CD14-positive monocyte (primary cell): ENCODE results near the gene KCNC1. TPM values are rescaled to one million over a fixed set of nuclear protein-coding genes. Genes with fewer than 3 reads are reported as not detected.

Source experiments
- DNase-seq, 3 donors: peaks; one replicate each; pipeline ENCODE4 v3.0.0-alpha.2; 2011 to 2022
- H2AFZ ChIP-seq: 2 replicates; pipeline ENCODE4 v1.6.0; 2012; ENCODE audit warnings: mild to moderate bottlenecking, low read depth, low read length, inconsistent platforms; ENCODE audit not compliant: insufficient read depth, poor library complexity, severe bottlenecking
- H3K27ac ChIP-seq, 2 donors: 1 replicate in 1 of 2; 2 replicates in 1 of 2; pipeline ENCODE4 v1.5.1; 2012 to 2013; ENCODE audit warnings: low read length in 2 of 2, control low read depth in 1 of 2, inconsistent platforms in 1 of 2, low read depth in 1 of 2, mild to moderate bottlenecking in 1 of 2
- H3K27me3 ChIP-seq, 2 donors: one replicate each; pipeline versions ENCODE4 v1.6.0 to v1.6.1; 2011 to 2013; ENCODE audit warnings: low read length in 2 of 2; ENCODE audit not compliant: control insufficient read depth in 2 of 2, insufficient read depth in 2 of 2
- H3K36me3 ChIP-seq, 2 donors: replicated peaks in 1 of 2; 1 replicate in 1 of 2; 2 replicates in 1 of 2; pipeline versions ENCODE4 v1.5.1 to v1.6.1; 2012 to 2013; ENCODE audit warnings: low read length in 2 of 2, control low read depth in 1 of 2, inconsistent platforms in 1 of 2, mild to moderate bottlenecking in 1 of 2; ENCODE audit not compliant: insufficient read depth in 2 of 2, control insufficient read depth in 1 of 2
- H3K4me1 ChIP-seq, 2 donors: 1 replicate in 1 of 2; 2 replicates in 1 of 2; pipeline versions ENCODE4 v1.5.1 to v1.6.1; 2012 to 2013; ENCODE audit warnings: low read length in 2 of 2, control low read depth in 1 of 2, inconsistent platforms in 1 of 2, mild to moderate bottlenecking in 1 of 2, moderate library complexity in 1 of 2; ENCODE audit not compliant: insufficient read depth in 2 of 2, control insufficient read depth in 1 of 2
- H3K4me2 ChIP-seq: replicated peaks from 2 replicates; pipeline ENCODE3; 2012; ENCODE audit warnings: low read length, moderate library complexity, mild to moderate bottlenecking; ENCODE audit not compliant: poor library complexity, severe bottlenecking; ENCODE audit errors: extremely low read depth
- H3K4me3 ChIP-seq, 3 experiments: fragments of 200-600 bp in 1 of 3; sonication (generic) in 1 of 3; replicated peaks in 1 of 3; 1 replicate in 2 of 3; 2 replicates in 1 of 3; pipeline ENCODE4 v1.5.1; 2011 to 2013; ENCODE audit warnings: low read length in 3 of 3, mild to moderate bottlenecking in 3 of 3, control low read depth in 2 of 3, low read depth in 2 of 3, inconsistent platforms in 1 of 3, moderate library complexity in 1 of 3
- H3K79me2 ChIP-seq: 2 replicates; pipeline ENCODE4 v1.6.0; 2012; ENCODE audit warnings: mild to moderate bottlenecking, control low read depth, inconsistent platforms, low read length, moderate library complexity; ENCODE audit not compliant: insufficient read depth
- H3K9ac ChIP-seq: 2 replicates; pipeline ENCODE4 v1.6.0; 2017; ENCODE audit warnings: low read length, mild to moderate bottlenecking; ENCODE audit not compliant: insufficient read depth, poor library complexity, severe bottlenecking
- H3K9me3 ChIP-seq, 2 donors: replicated peaks in 1 of 2; 1 replicate in 1 of 2; 2 replicates in 1 of 2; pipeline versions ENCODE4 v1.5.1 to v1.6.1; 2012 to 2013; ENCODE audit warnings: low read length in 2 of 2, control low read depth in 1 of 2; ENCODE audit not compliant: control insufficient read depth in 1 of 2, insufficient read depth in 1 of 2
- H4K20me1 ChIP-seq: 2 replicates; pipeline ENCODE4 v1.6.0; 2012; ENCODE audit warnings: mild to moderate bottlenecking, low read length, control low read depth, moderate library complexity; ENCODE audit not compliant: insufficient read depth
- H3K27ac Mint-ChIP-seq, 7 donors: one replicate each; pipeline ENCODE4 v1.8.0; 2020; ENCODE audit warnings: mild to moderate bottlenecking in 7 of 7, mixed read lengths in 7 of 7, moderate library complexity in 6 of 7, inconsistent platforms in 2 of 7
- H3K27me3 Mint-ChIP-seq, 3 donors: one replicate each; pipeline ENCODE4 v1.8.0; 2021 to 2022; ENCODE audit warnings: low read depth in 3 of 3, mild to moderate bottlenecking in 3 of 3, mixed read lengths in 3 of 3, moderate library complexity in 3 of 3, inconsistent platforms in 1 of 3
- H3K36me3 Mint-ChIP-seq, 2 donors: one replicate each; pipeline ENCODE4 v1.8.0; 2020; ENCODE audit warnings: mixed read lengths in 2 of 2, inconsistent platforms in 1 of 2, mild to moderate bottlenecking in 1 of 2
- H3K4me1 Mint-ChIP-seq: one replicate; pipeline ENCODE4 v1.8.0; 2020; ENCODE audit warnings: mild to moderate bottlenecking, mixed read lengths
- H3K4me3 Mint-ChIP-seq, 2 donors: one replicate each; pipeline ENCODE4 v1.8.0; 2020; ENCODE audit warnings: mild to moderate bottlenecking in 2 of 2, mixed read lengths in 2 of 2, moderate library complexity in 1 of 2
- H3K9me3 Mint-ChIP-seq, 7 donors: one replicate each; pipeline ENCODE4 v1.8.0; 2020 to 2022; ENCODE audit warnings: mixed read lengths in 7 of 7, mild to moderate bottlenecking in 6 of 7, moderate library complexity in 6 of 7, inconsistent platforms in 2 of 7
- WGBS: methylation state at CpG from one replicate; pipeline ENCODE4 v1.1.5; 2013; ENCODE audit warnings: missing lambda C conversion rate; ENCODE audit not compliant: insufficient coverage; 5-methylcytosine and 5-hydroxymethylcytosine counted together
- intact Hi-C, 2 donors: fragments of 100-400 bp; cut with micrococcal nuclease; formaldehyde crosslinking; loops; one replicate each; pipeline versions ENCODE4 v1.15.0 to v1.15.1; 2023
- polyA plus RNA-seq, 3 donors: library from polyadenylated mRNA; depleted of rRNA in 1 of 3; unstranded in 2 of 3; stranded (reverse) in 1 of 3; fragments of 300-500 nt in 2 of 3; fragments of >200 nt in 1 of 3; fragmentation: Illumina TruSeq in 2 of 3; gene quantifications; 1 replicate in 2 of 3; 2 replicates in 1 of 3; pipeline ENCODE4 v1.2.3, GENCODE V29; 2012 to 2021
- TF ChIP-seq, protein P1 (sequence below): fragments of 200-600 bp; IDR thresholded peaks from one replicate; pipeline ENCODE4 v1.8.0; 2022; ENCODE audit warnings: antibody characterized with exemption, mild to moderate bottlenecking

KCNC1 gene
- polyA plus RNA-seq, 3 donors: not detected

DNA sequence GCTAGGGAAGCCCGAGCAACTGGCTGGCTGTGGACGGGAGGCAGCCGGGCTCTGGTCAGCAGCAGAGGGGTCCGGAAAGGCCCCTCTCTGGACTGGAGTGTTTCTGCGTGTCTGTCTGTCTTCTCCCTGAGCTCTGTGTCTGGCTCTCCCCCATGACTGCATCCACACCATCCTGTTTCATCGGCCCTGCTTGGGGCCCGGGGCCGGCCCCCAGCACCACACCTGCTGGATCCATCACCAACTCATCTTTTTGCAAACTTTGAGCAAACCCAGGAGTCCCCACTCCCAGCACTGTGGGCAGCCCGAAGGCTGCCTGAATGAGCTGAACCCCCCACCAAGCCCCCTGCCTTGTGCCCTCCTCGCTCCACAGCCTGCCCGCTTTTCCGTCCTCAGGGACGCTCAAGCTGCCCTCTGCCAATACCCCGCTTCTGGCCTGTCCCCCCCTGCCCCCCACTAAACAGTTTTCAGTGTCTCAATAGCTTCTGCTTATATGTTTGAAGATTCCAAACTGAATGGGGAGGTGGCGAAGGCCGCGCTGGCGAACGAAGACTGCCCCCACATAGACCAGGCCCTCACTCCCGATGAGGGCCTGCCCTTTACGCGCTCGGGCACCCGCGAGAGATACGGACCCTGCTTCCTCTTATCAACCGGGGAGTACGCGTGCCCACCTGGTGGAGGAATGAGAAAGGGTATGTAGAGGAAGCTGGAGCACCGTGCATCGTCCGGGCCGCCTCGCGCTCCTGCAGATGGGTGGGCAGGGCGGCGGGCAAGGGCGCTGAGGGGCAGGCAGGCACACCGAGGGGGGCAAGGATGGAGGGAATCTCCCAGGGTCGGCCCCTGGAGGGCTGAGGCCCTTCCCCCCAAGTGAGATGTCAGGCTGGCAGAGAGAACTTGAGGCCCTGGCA, 44.6 kb downstream of the KCNC1 start:
- Histone ChIP-seq H3K4me1 (no peaks in the 10 kb centered on the region), H3K9ac (no peak overlapping the region), H3K9me3 (no peaks in the 10 kb centered on the region), H3K27ac (no peak overlapping the region), H3K4me2 (no peak overlapping the region), H4K20me1 (no peaks in the 10 kb centered on the region), H3K27me3 (no peaks in the 10 kb centered on the region), H3K79me2 (no peaks in the 10 kb centered on the region), H2AFZ (no peak overlapping the region), H3K36me3 (no peaks in the 10 kb centered on the region), H3K4me3 (no peak overlapping the region)
- intact Hi-C loops: no loop called here
- Mint-ChIP-seq H3K4me3 (no peak overlapping the region), H3K9me3 (peaks cover 0 to 4% (median 0%) of the 10 kb centered on the region in 7 donors), H3K36me3 (no peaks in the 10 kb centered on the region), H3K4me1 (no peaks in the 10 kb centered on the region), H3K27me3 (peaks cover 0 to 8% (median 2%) of the 10 kb centered on the region in 3 donors), H3K27ac (no peak overlapping the region)
- 91% methylated on average over 31 of the region's 40 CpGs for WGBS
- no peak for DNase-seq
- TF ChIP-seq, protein P1, sequence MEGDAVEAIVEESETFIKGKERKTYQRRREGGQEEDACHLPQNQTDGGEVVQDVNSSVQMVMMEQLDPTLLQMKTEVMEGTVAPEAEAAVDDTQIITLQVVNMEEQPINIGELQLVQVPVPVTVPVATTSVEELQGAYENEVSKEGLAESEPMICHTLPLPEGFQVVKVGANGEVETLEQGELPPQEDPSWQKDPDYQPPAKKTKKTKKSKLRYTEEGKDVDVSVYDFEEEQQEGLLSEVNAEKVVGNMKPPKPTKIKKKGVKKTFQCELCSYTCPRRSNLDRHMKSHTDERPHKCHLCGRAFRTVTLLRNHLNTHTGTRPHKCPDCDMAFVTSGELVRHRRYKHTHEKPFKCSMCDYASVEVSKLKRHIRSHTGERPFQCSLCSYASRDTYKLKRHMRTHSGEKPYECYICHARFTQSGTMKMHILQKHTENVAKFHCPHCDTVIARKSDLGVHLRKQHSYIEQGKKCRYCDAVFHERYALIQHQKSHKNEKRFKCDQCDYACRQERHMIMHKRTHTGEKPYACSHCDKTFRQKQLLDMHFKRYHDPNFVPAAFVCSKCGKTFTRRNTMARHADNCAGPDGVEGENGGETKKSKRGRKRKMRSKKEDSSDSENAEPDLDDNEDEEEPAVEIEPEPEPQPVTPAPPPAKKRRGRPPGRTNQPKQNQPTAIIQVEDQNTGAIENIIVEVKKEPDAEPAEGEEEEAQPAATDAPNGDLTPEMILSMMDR: no peak

DNA sequence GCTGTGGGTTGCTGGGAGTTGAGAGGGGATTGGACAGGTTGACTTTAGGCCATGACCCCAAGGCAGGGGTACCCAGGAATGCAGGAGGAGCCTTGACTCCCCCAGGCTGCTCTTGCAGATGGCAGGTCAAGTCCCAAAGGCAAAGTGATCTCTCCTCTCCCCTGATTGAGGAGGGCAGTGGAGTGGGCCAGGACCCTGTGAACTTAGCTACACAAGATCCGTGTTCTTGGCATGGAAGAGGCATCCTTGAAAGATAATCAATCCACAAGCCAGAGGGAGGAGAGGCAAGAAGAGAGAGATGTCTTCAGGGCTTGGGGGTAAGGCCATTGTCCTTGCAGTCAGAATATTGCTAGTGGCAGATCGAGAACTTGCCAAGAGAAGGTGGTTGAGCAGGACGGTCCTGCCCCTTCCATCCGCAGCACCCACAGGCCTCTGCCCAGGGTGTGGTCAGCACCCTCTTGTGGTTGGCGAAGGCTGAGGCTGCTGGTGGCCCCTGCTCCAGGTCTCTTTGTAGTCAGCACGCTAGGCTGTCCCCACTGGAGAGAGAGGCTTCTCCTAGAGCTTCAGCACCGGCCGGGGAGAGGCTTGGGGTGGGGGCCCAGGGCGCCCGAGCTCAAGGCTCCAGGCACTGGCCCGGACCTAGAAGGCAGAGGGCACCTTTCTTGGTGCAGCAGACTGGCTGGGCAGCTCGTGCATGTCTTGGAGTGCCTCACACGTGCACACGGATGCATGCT, 45.4 kb downstream of the KCNC1 start:
- H3K36me3 Mint-ChIP-seq: no peaks in the 10 kb centered on the region
- no peak overlapping the region for H3K27ac ChIP-seq
- TF ChIP-seq, protein P1: no peak
- H3K4me3 Mint-ChIP-seq: peak overlapping the region in 1 of 2 donors; percentile 4
- H2AFZ ChIP-seq: no peak overlapping the region
- DNase-seq: no peak
- no peak overlapping the region for H3K9ac ChIP-seq
- 94% methylated on average over 13 of the region's 14 CpGs for WGBS
- no peaks in the 10 kb centered on the region for H3K79me2 ChIP-seq
- H3K27me3 ChIP-seq: no peaks in the 10 kb centered on the region
- intact Hi-C loops: no loop called here
- H3K27ac Mint-ChIP-seq: no peak overlapping the region
- H3K4me3 ChIP-seq: no peak overlapping the region
- H3K9me3 Mint-ChIP-seq: peaks cover 0 to 2% (median 0%) of the 10 kb centered on the region in 7 donors
- H3K9me3 ChIP-seq: no peaks in the 10 kb centered on the region
- no peaks in the 10 kb centered on the region for H3K4me1 ChIP-seq
- no peaks in the 10 kb centered on the region for H3K36me3 ChIP-seq
- no peak overlapping the region for H3K4me2 ChIP-seq
- H3K4me1 Mint-ChIP-seq: no peaks in the 10 kb centered on the region
- H3K27me3 Mint-ChIP-seq: peaks cover 0 to 5% (median 2%) of the 10 kb centered on the region in 3 donors
- no peaks in the 10 kb centered on the region for H4K20me1 ChIP-seq
